MCF 10A (cell line): ENCODE results near the gene NOTCH4. TPM values are rescaled to one million over a fixed set of nuclear protein-coding genes. Genes with fewer than 3 reads are reported as not detected.
A peak's percentile ranks its signal among the peaks of the same experiment; 100 is the strongest.
"Not testable (repeated sequence)": the region's sequence is repeated elsewhere in the genome, so short reads cannot be mapped to it uniquely, and the experiment has no call there.

Source experiments
- BruUV-seq: library from RNA; stranded (reverse); fragments of 400-500 nt; replicated peaks from 2 replicates; lab custom pipeline; 2021; lab: Mats Ljungman, UMichigan
- CTCF ChIA-PET: fragments of 300-600 bp; sonication (Branson Sonifier 250); formaldehyde crosslinking; extraction: SDS; loops from one replicate; lab custom pipeline; 2021; ENCODE audit warnings: antibody characterized with exemption, inconsistent platforms; lab: Yijun Ruan, JAX
- POLR2A ChIA-PET: fragments of 300-600, 350-650 bp; sonication (Branson Sonifier 250); formaldehyde crosslinking; extraction: SDS; loops from one replicate; lab custom pipeline; 2020; ENCODE audit warnings: antibody characterized with exemption, inconsistent platforms; lab: Yijun Ruan, JAX
- DNase-seq: peaks from one replicate; pipeline ENCODE4 v3.0.0-alpha.2; 2018; ENCODE audit not compliant: unreplicated experiment
- H3K27ac Mint-ChIP-seq: one replicate; pipeline ENCODE4 v1.8.0; 2022; ENCODE audit warnings: mild to moderate bottlenecking, low read depth, mixed read lengths; ENCODE audit not compliant: unreplicated experiment
- H3K27me3 Mint-ChIP-seq: one replicate; pipeline ENCODE4 v1.8.0; 2022; ENCODE audit warnings: mixed read lengths; ENCODE audit not compliant: insufficient read depth, unreplicated experiment
- H3K36me3 Mint-ChIP-seq: one replicate; pipeline ENCODE4 v1.8.0; 2022; ENCODE audit warnings: mild to moderate bottlenecking, moderate library complexity, mixed read lengths; ENCODE audit not compliant: insufficient read depth, unreplicated experiment
- H3K4me1 Mint-ChIP-seq: one replicate; pipeline ENCODE4 v1.8.0; 2022; ENCODE audit warnings: mixed read lengths; ENCODE audit not compliant: insufficient read depth, unreplicated experiment
- H3K4me3 Mint-ChIP-seq: one replicate; pipeline ENCODE4 v1.8.0; 2022; ENCODE audit warnings: mild to moderate bottlenecking, moderate library complexity, mixed read lengths; ENCODE audit not compliant: unreplicated experiment
- H3K9me3 Mint-ChIP-seq: one replicate; pipeline ENCODE4 v1.8.0; 2022; ENCODE audit warnings: mixed read lengths; ENCODE audit not compliant: unreplicated experiment
- CTCF ChIP-seq: fragments of 200-600 bp; IDR thresholded peaks from one replicate; pipeline ENCODE4 v1.8.0; 2022; ENCODE audit warnings: antibody characterized with exemption, mild to moderate bottlenecking; ENCODE audit not compliant: unreplicated experiment
- intact Hi-C: fragments of 100-400 bp; cut with micrococcal nuclease; formaldehyde crosslinking; loops from 2 replicates; pipeline ENCODE4 v1.14.1; 2022
- total RNA-seq: library from RNA; stranded (reverse); gene quantifications from 2 replicates; pipeline ENCODE4 v1.2.3, GENCODE V29; 2022

The NOTCH4 gene
- total RNA-seq, 1 experiment from 2014 or later: not detected

- POLR2A ChIA-PET: interaction anchor here (1.3 to 5.9 kb wide), 5 partner anchors 16 to 777 kb away, joined by 3 to 112 read pairs (median 16); partner anchors contain the start of genes AGPAT1, ATF6B, BRD2 and FKBPL
- Mint-ChIP-seq H3K27me3 (no peaks in the 10 kb centered on the region), H3K4me3 (no peak overlapping the region), H3K4me1 (peaks cover 12% of the 10 kb centered on the region), H3K36me3 (no peaks in the 10 kb centered on the region), H3K27ac (no peak overlapping the region), H3K9me3 (no peaks in the 10 kb centered on the region)
- CTCF ChIA-PET: interaction anchor here (0.6 to 1.3 kb wide), 3 partner anchors 65 to 620 kb away, joined by 3 to 5 read pairs (median 4); partner anchors contain the start of gene ATF6B
- no peak for DNase-seq
- no peak for TF ChIP-seq CTCF
- intact Hi-C loops: no loop called here
- no TSS peak for BruUV-seq
These were observed 29.5 kb downstream of the NOTCH4 start for GRCh38 chr6:32194388-32194787.

- BruUV-seq, H3K27me3 Mint-ChIP-seq, H3K36me3 Mint-ChIP-seq, intact Hi-C loops, H3K9me3 Mint-ChIP-seq, DNase-seq, H3K4me3 Mint-ChIP-seq, H3K27ac Mint-ChIP-seq: not testable (repeated sequence)
- H3K4me1 Mint-ChIP-seq: peaks cover 22% of the 10 kb centered on the region
- CTCF ChIA-PET: interaction anchor here (0.6 to 1.2 kb wide), 4 partner anchors 10 to 1768 kb away, joined by 3 to 4 read pairs (median 4); no protein-coding TSS in a partner anchor
- POLR2A ChIA-PET: interaction anchor here (0.6 to 5.9 kb wide), 2 partner anchors 15 to 281 kb away, joined by 3 to 112 read pairs; partner anchors contain the start of genes AGPAT1 and RNF5
These were observed 30.8 kb downstream of the NOTCH4 start for GRCh38 chr6:32193096-32193495.

GRCh38 chr6:32192608-32193039 is 31.2 kb downstream of the NOTCH4 start, which contains the start of gene GPSM3:
Gene GPSM3, minus strand, starts transcription at chr6:32192643. Its CDS starts 130 bp downstream, at chr6:32192513.
- TF ChIP-seq CTCF: no peak
- no peaks in the 10 kb centered on the region for H3K9me3 Mint-ChIP-seq
- H3K27me3 Mint-ChIP-seq: no peaks in the 10 kb centered on the region
- POLR2A ChIA-PET: interaction anchor here (5.9 kb wide), 1 partner anchor 15 kb away, joined by 112 read pairs; the partner anchor contains the start of genes AGPAT1 and RNF5
- CTCF ChIA-PET: interaction anchor here (0.6 to 1.2 kb wide), 4 partner anchors 9 to 1768 kb away, joined by 3 to 4 read pairs (median 4); no protein-coding TSS in a partner anchor
- DNase-seq: no peak
- peaks cover 4% of the 10 kb centered on the region for H3K36me3 Mint-ChIP-seq
- H3K27ac Mint-ChIP-seq: peak within 1 kb of the TSS; percentile 57
- H3K4me1 Mint-ChIP-seq: peaks cover 22% of the 10 kb centered on the region
- no TSS peak for BruUV-seq
- intact Hi-C loops: no loop called here
- no peak within 1 kb of the TSS for H3K4me3 Mint-ChIP-seq

- H3K27ac Mint-ChIP-seq: peak overlapping the region; percentile 57
- TF ChIP-seq CTCF: no peak
- no peak overlapping the region for H3K4me3 Mint-ChIP-seq
- H3K4me1 Mint-ChIP-seq: peaks cover 22% of the 10 kb centered on the region
- intact Hi-C loops: no loop called here
- no TSS peak for BruUV-seq
- peaks cover 11% of the 10 kb centered on the region for H3K36me3 Mint-ChIP-seq
- ChIA-PET CTCF (interaction anchor here (1.2 kb wide), 1 partner anchor 75 kb away, joined by 3 read pairs; no protein-coding TSS in a partner anchor), POLR2A (interaction anchor here (1.2 to 5.9 kb wide), 3 partner anchors 9 to 63 kb away, joined by 3 to 112 read pairs (median 19); partner anchors contain the start of genes AGPAT1, ATF6B, FKBPL and RNF5)
- H3K9me3 Mint-ChIP-seq: no peaks in the 10 kb centered on the region
- no peaks in the 10 kb centered on the region for H3K27me3 Mint-ChIP-seq
- DNase-seq: no peak
These were observed 31.9 kb downstream of the NOTCH4 start for GRCh38 chr6:32191696-32192607.
